Heart left ventricle (tissue), 13 donors: Measurements from ENCODE around the gene TGFBR3.
A peak's percentile ranks its signal among the peaks of the same experiment; 100 is the strongest.

Source experiments
- CTCF ChIP-seq, 12 donors: fragments of 200-600 bp; sonication (generic) in 4 of 12; IDR thresholded peaks; one replicate each; pipeline versions ENCODE4 v1.5.0 to v1.8.0; 2018 to 2022; ENCODE audit warnings: antibody characterized with exemption in 12 of 12, mild to moderate bottlenecking in 5 of 12
- POLR2A ChIP-seq, 2 donors: fragments of 450-650 bp; IDR thresholded peaks; one replicate each; pipeline ENCODE4 v1.6.1; 2017; ENCODE audit warnings: antibody characterized with exemption in 2 of 2, mild to moderate bottlenecking in 2 of 2, moderate library complexity in 2 of 2
- donor health status: ischemic (EF 13 %, LVEDD 7.1; RV severe dilation, severe dysfunction).
- donor health status: DM: no; HTN: yes; CAD: no.
- donor health status: DM: no; HTN: no; CAD: no.
- donor health status: ischemic (EF 25% LVEDD 6.9; RV normal size, moderate dysfunction).
- donor health status: ischemic (EF 25% LVEDD 5.7; RV mildly dilated, moderate dysfunction).
- donor health status: ischemic (EF 35%, LVEDD 5.7; RV mildly dilated, moderate dysfunction).
- donor health status: nonischemic (EF 11% LVEDD 7.7; RV severe dilation, severe dysfunction).
- donor health status: DM: yes; HTN: yes; CAD: no.
- donor health status: PGD.
- donor health status: ischemic (EF 29% LVEDD 5.4; RV normal size, mild dysfunction).
- donor health status: nonischemic (EF 23%, LVEDD 6.1; RV moderate dilation, normal function).

GRCh38 chr1:91799159-91799558, 86.8 kb downstream of the TGFBR3 start:
- TF ChIP-seq CTCF (IDR thresholded peaks at IDR 0.05) (peak in 5 of 12 donors; percentile 11 to 39 (median 21)), POLR2A (IDR thresholded peaks at IDR 0.05) (no peak)
